ENCODE measurements around the gene TYRO3. TPM values are rescaled to one million over a fixed set of nuclear protein-coding genes. Genes with fewer than 3 reads are reported as not detected.
A peak's percentile ranks its signal among the peaks of the same experiment; 100 is the strongest.

Gene TYRO3
- total and polyA plus RNA-seq, 2 of the 13 experiments (the other 11 are each of a cell fraction or from before 2014, with no cell fraction given), result 24.0 to 43.6 TPM

- TF ChIP-seq REPIN1 (CRISPR knock-in tag; IDR thresholded peaks at IDR 0.05; ENCODE audit: borderline replicate concordance, low read depth) (no peak; the same call in 1 of the 2 replicates), KDM3A (CRISPR knock-in tag; IDR thresholded peaks at IDR 0.05; ENCODE audit: low read depth) (no peak), ZNF264 (CRISPR knock-in tag; IDR thresholded peaks at IDR 0.05) (peak; percentile 64; the same call in 1 of the 2 replicates), SALL2 (CRISPR knock-in tag; IDR thresholded peaks at IDR 0.05) (peak; percentile 59; the same call in 1 of the 2 replicates), RXRA (CRISPR knock-in tag; IDR thresholded peaks at IDR 0.05) (peak; percentile 81), NCOA1 (CRISPR knock-in tag; IDR thresholded peaks at IDR 0.05) (peak; percentile 63; the same call in 1 of the 2 replicates), PLRG1 (conservative IDR thresholded peaks at IDR 0.05) (no peak), U2AF1 (optimal IDR thresholded peaks at IDR 0.05; ENCODE audit: low read depth, low read length) (no peak), ZFP82 (CRISPR knock-in tag; IDR thresholded peaks at IDR 0.05; ENCODE audit: borderline replicate concordance) (no peak), IRF9 (CRISPR knock-in tag; IDR thresholded peaks at IDR 0.05; ENCODE audit: borderline replicate concordance) (no peak)
- TF ChIP-seq, protein P1, sequence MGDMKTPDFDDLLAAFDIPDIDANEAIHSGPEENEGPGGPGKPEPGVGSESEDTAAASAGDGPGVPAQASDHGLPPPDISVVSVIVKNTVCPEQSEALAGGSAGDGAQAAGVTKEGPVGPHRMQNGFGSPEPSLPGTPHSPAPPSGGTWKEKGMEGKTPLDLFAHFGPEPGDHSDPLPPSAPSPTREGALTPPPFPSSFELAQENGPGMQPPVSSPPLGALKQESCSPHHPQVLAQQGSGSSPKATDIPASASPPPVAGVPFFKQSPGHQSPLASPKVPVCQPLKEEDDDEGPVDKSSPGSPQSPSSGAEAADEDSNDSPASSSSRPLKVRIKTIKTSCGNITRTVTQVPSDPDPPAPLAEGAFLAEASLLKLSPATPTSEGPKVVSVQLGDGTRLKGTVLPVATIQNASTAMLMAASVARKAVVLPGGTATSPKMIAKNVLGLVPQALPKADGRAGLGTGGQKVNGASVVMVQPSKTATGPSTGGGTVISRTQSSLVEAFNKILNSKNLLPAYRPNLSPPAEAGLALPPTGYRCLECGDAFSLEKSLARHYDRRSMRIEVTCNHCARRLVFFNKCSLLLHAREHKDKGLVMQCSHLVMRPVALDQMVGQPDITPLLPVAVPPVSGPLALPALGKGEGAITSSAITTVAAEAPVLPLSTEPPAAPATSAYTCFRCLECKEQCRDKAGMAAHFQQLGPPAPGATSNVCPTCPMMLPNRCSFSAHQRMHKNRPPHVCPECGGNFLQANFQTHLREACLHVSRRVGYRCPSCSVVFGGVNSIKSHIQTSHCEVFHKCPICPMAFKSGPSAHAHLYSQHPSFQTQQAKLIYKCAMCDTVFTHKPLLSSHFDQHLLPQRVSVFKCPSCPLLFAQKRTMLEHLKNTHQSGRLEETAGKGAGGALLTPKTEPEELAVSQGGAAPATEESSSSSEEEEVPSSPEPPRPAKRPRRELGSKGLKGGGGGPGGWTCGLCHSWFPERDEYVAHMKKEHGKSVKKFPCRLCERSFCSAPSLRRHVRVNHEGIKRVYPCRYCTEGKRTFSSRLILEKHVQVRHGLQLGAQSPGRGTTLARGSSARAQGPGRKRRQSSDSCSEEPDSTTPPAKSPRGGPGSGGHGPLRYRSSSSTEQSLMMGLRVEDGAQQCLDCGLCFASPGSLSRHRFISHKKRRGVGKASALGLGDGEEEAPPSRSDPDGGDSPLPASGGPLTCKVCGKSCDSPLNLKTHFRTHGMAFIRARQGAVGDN (CRISPR knock-in tag; IDR thresholded peaks at IDR 0.05), result peak; percentile 83
- TF ChIP-seq, protein P2, sequence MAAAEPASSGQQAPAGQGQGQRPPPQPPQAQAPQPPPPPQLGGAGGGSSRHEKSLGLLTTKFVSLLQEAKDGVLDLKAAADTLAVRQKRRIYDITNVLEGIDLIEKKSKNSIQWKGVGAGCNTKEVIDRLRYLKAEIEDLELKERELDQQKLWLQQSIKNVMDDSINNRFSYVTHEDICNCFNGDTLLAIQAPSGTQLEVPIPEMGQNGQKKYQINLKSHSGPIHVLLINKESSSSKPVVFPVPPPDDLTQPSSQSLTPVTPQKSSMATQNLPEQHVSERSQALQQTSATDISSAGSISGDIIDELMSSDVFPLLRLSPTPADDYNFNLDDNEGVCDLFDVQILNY (CRISPR knock-in tag; conservative IDR thresholded peaks at IDR 0.05), result no peak
- TF ChIP-seq, protein P3, sequence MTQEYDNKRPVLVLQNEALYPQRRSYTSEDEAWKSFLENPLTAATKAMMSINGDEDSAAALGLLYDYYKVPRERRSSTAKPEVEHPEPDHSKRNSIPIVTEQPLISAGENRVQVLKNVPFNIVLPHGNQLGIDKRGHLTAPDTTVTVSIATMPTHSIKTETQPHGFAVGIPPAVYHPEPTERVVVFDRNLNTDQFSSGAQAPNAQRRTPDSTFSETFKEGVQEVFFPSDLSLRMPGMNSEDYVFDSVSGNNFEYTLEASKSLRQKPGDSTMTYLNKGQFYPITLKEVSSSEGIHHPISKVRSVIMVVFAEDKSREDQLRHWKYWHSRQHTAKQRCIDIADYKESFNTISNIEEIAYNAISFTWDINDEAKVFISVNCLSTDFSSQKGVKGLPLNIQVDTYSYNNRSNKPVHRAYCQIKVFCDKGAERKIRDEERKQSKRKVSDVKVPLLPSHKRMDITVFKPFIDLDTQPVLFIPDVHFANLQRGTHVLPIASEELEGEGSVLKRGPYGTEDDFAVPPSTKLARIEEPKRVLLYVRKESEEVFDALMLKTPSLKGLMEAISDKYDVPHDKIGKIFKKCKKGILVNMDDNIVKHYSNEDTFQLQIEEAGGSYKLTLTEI (CRISPR knock-in tag; conservative IDR thresholded peaks at IDR 0.05), result no peak
- TF ChIP-seq, protein P4, sequence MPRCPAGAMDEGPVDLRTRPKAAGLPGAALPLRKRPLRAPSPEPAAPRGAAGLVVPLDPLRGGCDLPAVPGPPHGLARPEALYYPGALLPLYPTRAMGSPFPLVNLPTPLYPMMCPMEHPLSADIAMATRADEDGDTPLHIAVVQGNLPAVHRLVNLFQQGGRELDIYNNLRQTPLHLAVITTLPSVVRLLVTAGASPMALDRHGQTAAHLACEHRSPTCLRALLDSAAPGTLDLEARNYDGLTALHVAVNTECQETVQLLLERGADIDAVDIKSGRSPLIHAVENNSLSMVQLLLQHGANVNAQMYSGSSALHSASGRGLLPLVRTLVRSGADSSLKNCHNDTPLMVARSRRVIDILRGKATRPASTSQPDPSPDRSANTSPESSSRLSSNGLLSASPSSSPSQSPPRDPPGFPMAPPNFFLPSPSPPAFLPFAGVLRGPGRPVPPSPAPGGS (CRISPR knock-in tag; IDR thresholded peaks at IDR 0.05), result no peak; the same call in 1 of the 2 replicates
- TF ChIP-seq, protein P5, sequence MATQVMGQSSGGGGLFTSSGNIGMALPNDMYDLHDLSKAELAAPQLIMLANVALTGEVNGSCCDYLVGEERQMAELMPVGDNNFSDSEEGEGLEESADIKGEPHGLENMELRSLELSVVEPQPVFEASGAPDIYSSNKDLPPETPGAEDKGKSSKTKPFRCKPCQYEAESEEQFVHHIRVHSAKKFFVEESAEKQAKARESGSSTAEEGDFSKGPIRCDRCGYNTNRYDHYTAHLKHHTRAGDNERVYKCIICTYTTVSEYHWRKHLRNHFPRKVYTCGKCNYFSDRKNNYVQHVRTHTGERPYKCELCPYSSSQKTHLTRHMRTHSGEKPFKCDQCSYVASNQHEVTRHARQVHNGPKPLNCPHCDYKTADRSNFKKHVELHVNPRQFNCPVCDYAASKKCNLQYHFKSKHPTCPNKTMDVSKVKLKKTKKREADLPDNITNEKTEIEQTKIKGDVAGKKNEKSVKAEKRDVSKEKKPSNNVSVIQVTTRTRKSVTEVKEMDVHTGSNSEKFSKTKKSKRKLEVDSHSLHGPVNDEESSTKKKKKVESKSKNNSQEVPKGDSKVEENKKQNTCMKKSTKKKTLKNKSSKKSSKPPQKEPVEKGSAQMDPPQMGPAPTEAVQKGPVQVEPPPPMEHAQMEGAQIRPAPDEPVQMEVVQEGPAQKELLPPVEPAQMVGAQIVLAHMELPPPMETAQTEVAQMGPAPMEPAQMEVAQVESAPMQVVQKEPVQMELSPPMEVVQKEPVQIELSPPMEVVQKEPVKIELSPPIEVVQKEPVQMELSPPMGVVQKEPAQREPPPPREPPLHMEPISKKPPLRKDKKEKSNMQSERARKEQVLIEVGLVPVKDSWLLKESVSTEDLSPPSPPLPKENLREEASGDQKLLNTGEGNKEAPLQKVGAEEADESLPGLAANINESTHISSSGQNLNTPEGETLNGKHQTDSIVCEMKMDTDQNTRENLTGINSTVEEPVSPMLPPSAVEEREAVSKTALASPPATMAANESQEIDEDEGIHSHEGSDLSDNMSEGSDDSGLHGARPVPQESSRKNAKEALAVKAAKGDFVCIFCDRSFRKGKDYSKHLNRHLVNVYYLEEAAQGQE (IDR thresholded peaks at IDR 0.05; ENCODE audit: borderline replicate concordance in 1 of 2, low read depth in 1 of 2, low read length in 2 of 2), result peak in 1 of 2 experiments; percentile 47; a peak in 2 of 4 replicates
Observed at GRCh38 chr15:41568350-41569017, 9.5 kb downstream of the TYRO3 start (continued).

Measured in HepG2 (cell line).